Gastrocnemius medialis (tissue), 4 donors: Measurements from ENCODE around the gene ATF7. TPM values are rescaled to one million over a fixed set of nuclear protein-coding genes. Genes with fewer than 3 reads are reported as not detected.

Experiments
- ATAC-seq, 2 donors: fragments of 150-250 bp; one replicate each; pipeline ENCODE4 v1.9.1; 2016
- DNase-seq, 2 donors: peaks; one replicate each; pipeline ENCODE4 v3.0.0-alpha.2; 2019
- H3K27ac ChIP-seq, 4 donors: fragments of 200-600 bp; sonication (generic); 1 replicate in 1 of 4; 2 replicates in 3 of 4; pipeline ENCODE4 v1.5.1; 2016 to 2018; ENCODE audit warnings: mild to moderate bottlenecking in 2 of 4, moderate library complexity in 1 of 4
- H3K27me3 ChIP-seq, 3 donors: fragments of 200-600 bp; sonication (generic) in 2 of 3; 1 replicate in 1 of 3; 2 replicates in 2 of 3; pipeline versions ENCODE4 v1.5.1 to v1.6.0; 2016 to 2019; ENCODE audit warnings: mild to moderate bottlenecking in 1 of 3, moderate library complexity in 1 of 3
- H3K36me3 ChIP-seq, 2 donors: fragments of 200-600 bp; sonication (generic) in 1 of 2; one replicate each; pipeline ENCODE4 v1.5.1; 2017 to 2018
- H3K4me1 ChIP-seq, 2 donors: fragments of 200-600 bp; sonication (generic) in 1 of 2; one replicate each; pipeline ENCODE4 v1.5.1; 2016 to 2017; ENCODE audit warnings: mild to moderate bottlenecking in 2 of 2
- H3K4me3 ChIP-seq, 4 donors: fragments of 200-600 bp; sonication (generic) in 3 of 4; 1 replicate in 1 of 4; 2 replicates in 3 of 4; pipeline ENCODE4 v1.5.1; 2016 to 2019; ENCODE audit warnings: mild to moderate bottlenecking in 2 of 4
- H3K9me3 ChIP-seq, 3 donors: fragments of 200-600 bp; sonication (generic) in 2 of 3; 1 replicate in 1 of 3; 2 replicates in 2 of 3; pipeline ENCODE4 v1.5.1; 2016 to 2019
- POLR2A ChIP-seq, 2 donors: fragments of 450-650 bp; IDR thresholded peaks; one replicate each; pipeline ENCODE4 v1.6.1; 2017; ENCODE audit warnings: antibody characterized with exemption in 2 of 2, mild to moderate bottlenecking in 2 of 2, moderate library complexity in 2 of 2
- in situ Hi-C, 4 donors: fragments of 200-750 bp; cut with MboI; loops; one replicate each; pipeline versions ENCODE4 v1.15.0 to v1.8.0; 2017; ENCODE audit warnings: low sequenced_read_pairs in 4 of 4
- intact Hi-C: fragments of 100-400 bp; cut with DNase I; formaldehyde crosslinking; loops from one replicate; pipeline ENCODE4 v1.15.1; 2023; ENCODE audit warnings: low total_unique reads
- total RNA-seq, 4 donors: library from RNA; depleted of rRNA; stranded (reverse); fragments of >200 nt; gene quantifications; one replicate each; pipeline versions ENCODE4 v1.1.0 to v1.2.3, GENCODE V29; 2016
- TF ChIP-seq, protein P1 (sequence below), 5 experiments: fragments of 450-650 bp in 3 of 5; fragments of 200-600 bp in 2 of 5; sonication (generic) in 2 of 5; IDR thresholded peaks in 4 of 5; conservative IDR thresholded peaks in 1 of 5; 1 replicate in 4 of 5; 2 replicates in 1 of 5; pipeline ENCODE4 v1.5.1; 2016 to 2019; ENCODE audit warnings: antibody characterized with exemption in 5 of 5, mild to moderate bottlenecking in 3 of 5, moderate library complexity in 3 of 5

Gene ATF7
- total RNA-seq, 4 donors from 2014 or later, result 21.9 to 47.9 (median 26.3) TPM

DNA sequence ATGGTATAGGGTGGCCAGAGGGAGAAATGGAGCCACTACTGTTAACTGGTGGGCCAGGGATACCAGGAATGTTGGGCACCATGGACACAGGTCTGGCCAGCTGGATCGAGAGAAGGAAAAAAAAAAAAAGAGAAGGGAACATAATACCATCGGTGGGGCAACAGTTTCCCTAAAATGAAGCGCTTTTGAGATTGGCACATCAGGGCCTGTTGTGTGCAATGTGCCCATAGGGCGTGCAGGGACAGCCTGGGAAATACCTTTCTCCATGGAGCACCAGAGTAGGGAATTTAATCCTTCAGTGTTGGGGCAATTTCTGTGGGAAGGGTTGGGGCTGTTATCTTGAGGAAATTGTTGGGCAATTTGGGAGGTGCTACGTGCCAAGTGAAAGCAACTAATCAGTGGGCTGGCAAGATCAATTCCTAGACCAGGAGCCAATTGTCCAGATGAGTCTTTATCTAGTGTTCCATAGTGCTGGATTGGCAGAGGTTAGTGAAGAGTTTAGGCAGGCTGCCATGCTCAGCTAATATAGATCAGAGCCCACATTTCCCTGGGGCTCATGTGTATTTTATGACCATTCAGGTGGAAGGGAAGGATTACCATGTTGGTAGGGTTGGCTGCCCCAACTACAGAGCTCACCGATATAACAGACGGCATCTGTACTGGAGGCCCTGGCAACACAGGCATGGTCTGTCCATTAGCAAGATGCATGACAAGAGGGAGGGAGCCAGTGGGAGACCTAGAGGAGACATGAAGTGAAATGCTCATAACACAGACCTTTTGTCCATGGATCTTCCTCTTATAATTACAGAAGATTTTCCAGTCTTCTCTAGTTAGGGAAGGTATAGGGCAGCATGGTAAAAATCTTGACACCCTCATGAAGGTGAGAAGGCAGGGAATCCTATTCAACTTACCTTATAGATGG, 93.4 kb downstream of the ATF7 start:
- no peaks in the 10 kb centered on the region for H3K27me3 ChIP-seq
- ATAC-seq (peak in 1 of 2 donors; percentile 61), DNase-seq (peak in 1 of 2 donors; percentile 25)
- H3K36me3 ChIP-seq, result peaks cover 5 to 93% of the 10 kb centered on the region in 2 donors
- H3K9me3 ChIP-seq, result no peaks in the 10 kb centered on the region
- in situ Hi-C loops, result no loop called here
- H3K4me3 ChIP-seq, result no peak overlapping the region
- no peak for TF ChIP-seq POLR2A (IDR thresholded peaks at IDR 0.05)
- TF ChIP-seq, protein P1, sequence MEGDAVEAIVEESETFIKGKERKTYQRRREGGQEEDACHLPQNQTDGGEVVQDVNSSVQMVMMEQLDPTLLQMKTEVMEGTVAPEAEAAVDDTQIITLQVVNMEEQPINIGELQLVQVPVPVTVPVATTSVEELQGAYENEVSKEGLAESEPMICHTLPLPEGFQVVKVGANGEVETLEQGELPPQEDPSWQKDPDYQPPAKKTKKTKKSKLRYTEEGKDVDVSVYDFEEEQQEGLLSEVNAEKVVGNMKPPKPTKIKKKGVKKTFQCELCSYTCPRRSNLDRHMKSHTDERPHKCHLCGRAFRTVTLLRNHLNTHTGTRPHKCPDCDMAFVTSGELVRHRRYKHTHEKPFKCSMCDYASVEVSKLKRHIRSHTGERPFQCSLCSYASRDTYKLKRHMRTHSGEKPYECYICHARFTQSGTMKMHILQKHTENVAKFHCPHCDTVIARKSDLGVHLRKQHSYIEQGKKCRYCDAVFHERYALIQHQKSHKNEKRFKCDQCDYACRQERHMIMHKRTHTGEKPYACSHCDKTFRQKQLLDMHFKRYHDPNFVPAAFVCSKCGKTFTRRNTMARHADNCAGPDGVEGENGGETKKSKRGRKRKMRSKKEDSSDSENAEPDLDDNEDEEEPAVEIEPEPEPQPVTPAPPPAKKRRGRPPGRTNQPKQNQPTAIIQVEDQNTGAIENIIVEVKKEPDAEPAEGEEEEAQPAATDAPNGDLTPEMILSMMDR (IDR thresholded peaks at IDR 0.05 in 4 of 5, conservative IDR thresholded peaks at IDR 0.05 in 1 of 5), result no peak
- no peaks in the 10 kb centered on the region for H3K4me1 ChIP-seq
- no peak overlapping the region for H3K27ac ChIP-seq
- intact Hi-C loops, result no loop called here

DNA sequence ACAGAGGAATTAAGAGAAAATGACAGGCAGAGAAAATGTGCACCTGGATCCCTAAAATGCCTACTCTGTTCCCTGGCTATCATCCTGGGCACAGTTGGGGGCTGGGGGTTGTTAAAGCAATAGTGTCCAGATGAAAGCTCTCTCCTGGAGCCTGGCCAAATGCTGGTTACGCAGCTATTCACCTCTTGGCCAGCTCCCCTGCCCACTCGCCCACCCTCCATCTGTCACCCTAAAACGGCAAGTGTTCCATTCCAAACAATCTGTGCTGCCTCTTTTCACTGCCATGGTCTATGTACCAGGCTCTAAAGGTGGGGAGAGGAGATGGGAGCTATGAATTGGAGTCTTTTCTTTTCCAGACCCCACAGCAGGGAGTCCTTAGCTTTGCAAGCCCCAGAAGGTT, 94.2 kb downstream of the ATF7 start:
- H3K4me3 ChIP-seq, result no peak overlapping the region
- no peak for TF ChIP-seq POLR2A (IDR thresholded peaks at IDR 0.05)
- TF ChIP-seq, protein P1 (IDR thresholded peaks at IDR 0.05 in 4 of 5, conservative IDR thresholded peaks at IDR 0.05 in 1 of 5), result no peak
- in situ Hi-C loops (no loop called here), intact Hi-C loops (no loop called here)
- no peaks in the 10 kb centered on the region for H3K27me3 ChIP-seq
- no peak overlapping the region for H3K27ac ChIP-seq
- no peak for DNase-seq
- H3K36me3 ChIP-seq, result peaks cover 5 to 91% of the 10 kb centered on the region in 2 donors
- no peaks in the 10 kb centered on the region for H3K4me1 ChIP-seq
- H3K9me3 ChIP-seq, result no peaks in the 10 kb centered on the region
- ATAC-seq, result no peak

DNA sequence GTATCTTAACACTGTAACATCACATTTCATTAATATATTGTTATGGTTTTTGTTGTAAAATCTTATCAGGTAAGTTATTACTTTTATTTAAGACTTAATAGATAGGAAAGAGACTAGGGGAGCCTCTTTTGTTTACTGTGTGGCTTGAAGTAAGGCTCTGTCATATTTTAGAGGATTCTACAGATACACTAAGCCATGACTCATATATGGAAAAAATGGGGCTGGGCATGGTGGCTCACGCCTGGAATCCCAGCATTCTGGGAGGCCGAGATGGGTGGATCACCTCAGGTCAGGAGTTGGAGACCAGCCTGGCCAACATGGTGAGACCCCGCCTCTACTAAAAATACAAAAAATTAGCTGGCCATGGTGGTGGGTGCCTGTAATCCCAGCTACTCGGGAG, 95.3 kb downstream of the ATF7 start:
- H3K4me1 ChIP-seq, result no peaks in the 10 kb centered on the region
- intact Hi-C loops (no loop called here), in situ Hi-C loops (no loop called here)
- TF ChIP-seq, protein P1 (IDR thresholded peaks at IDR 0.05 in 4 of 5, conservative IDR thresholded peaks at IDR 0.05 in 1 of 5), result no peak
- no peak for TF ChIP-seq POLR2A (IDR thresholded peaks at IDR 0.05)
- ATAC-seq, result no peak
- no peak overlapping the region for H3K4me3 ChIP-seq
- H3K27me3 ChIP-seq, result no peaks in the 10 kb centered on the region
- no peaks in the 10 kb centered on the region for H3K9me3 ChIP-seq
- peaks cover 5 to 85% of the 10 kb centered on the region in 2 donors for H3K36me3 ChIP-seq
- no peak overlapping the region for H3K27ac ChIP-seq
- no peak for DNase-seq

DNA sequence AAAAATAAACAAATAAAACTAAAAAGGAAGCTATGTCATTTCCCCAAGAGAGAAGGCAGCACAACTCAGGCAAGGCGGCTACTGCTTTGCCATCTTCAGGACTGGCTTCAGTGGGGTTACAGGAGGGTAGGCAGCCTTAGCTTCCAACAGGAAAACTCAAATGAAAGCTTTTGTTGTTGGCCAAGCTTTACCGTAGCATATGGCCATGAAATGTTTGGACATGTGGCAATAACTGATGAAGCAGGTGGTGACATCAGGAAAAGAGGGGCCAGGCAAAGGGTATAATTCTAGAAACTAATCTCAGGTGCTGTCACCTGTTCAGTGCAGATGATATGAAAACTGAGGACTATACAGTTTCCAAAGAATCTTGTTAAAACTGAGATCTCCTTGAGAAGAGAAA, 96.1 kb downstream of the ATF7 start:
- ATAC-seq, result no peak
- in situ Hi-C loops, result no loop called here
- Histone ChIP-seq H3K36me3 (peaks cover 5 to 85% of the 10 kb centered on the region in 2 donors), H3K27ac (no peak overlapping the region), H3K9me3 (no peaks in the 10 kb centered on the region), H3K4me3 (no peak overlapping the region), H3K27me3 (no peaks in the 10 kb centered on the region), H3K4me1 (no peaks in the 10 kb centered on the region)
- TF ChIP-seq, protein P1 (IDR thresholded peaks at IDR 0.05 in 4 of 5, conservative IDR thresholded peaks at IDR 0.05 in 1 of 5), result no peak
- TF ChIP-seq POLR2A (IDR thresholded peaks at IDR 0.05), result no peak
- intact Hi-C loops, result no loop called here
- no peak for DNase-seq
